NCI-H748 (cell line): ENCODE data around the gene CAPN11.
"Not testable (repeated sequence)": the region's sequence is repeated elsewhere in the genome, so short reads cannot be mapped to it uniquely, and the experiment has no call there.

ENCODE experiments used
- DNase-seq: peaks from one replicate; lab custom pipeline; 2025; ENCODE audit not compliant: unreplicated experiment; lab: John Stamatoyannopoulos, UW

Gene CAPN11

GRCh38 chr6:44179648-44180047 lies 21.0 kb downstream of the CAPN11 start:
- no peak for DNase-seq

- DNase-seq = no peak
Measured at GRCh38 chr6:44180406-44180805, 21.8 kb downstream of the CAPN11 start.

- DNase-seq = no peak
Measured at GRCh38 chr6:44180886-44181285, 22.3 kb downstream of the CAPN11 start.

- DNase-seq = not testable (repeated sequence)
Measured at GRCh38 chr6:44181784-44182183, 23.2 kb downstream of the CAPN11 start.

- DNase-seq = no peak
Measured at GRCh38 chr6:44182911-44183390, 24.3 kb downstream of the CAPN11 start.

GRCh38 chr6:44183783-44184182 lies 25.2 kb downstream of the CAPN11 start:
- no peak for DNase-seq

- peak; percentile 32 for DNase-seq
Measured at GRCh38 chr6:44185356-44185755, 26.7 kb downstream of the CAPN11 start.

- DNase-seq = no peak
Measured at GRCh38 chr6:44185953-44186634, 27.5 kb downstream of the CAPN11 start.

- no peak for DNase-seq
Measured at GRCh38 chr6:44186635-44187025, 28.0 kb downstream of the CAPN11 start.

GRCh38 chr6:44188819-44189218 lies 30.2 kb downstream of the CAPN11 start:
- DNase-seq = no peak

- DNase-seq = no peak
Measured at GRCh38 chr6:44189257-44189656, 30.6 kb downstream of the CAPN11 start.

GRCh38 chr6:44190715-44191114 lies 32.1 kb downstream of the CAPN11 start:
- no peak for DNase-seq

- no peak for DNase-seq
Measured at GRCh38 chr6:44192428-44193041, 33.9 kb downstream of the CAPN11 start.

GRCh38 chr6:44193307-44193910 lies 34.8 kb downstream of the CAPN11 start:
- no peak for DNase-seq

- DNase-seq = no peak
Measured at GRCh38 chr6:44194326-44194725, 35.7 kb downstream of the CAPN11 start.

- not testable (repeated sequence) for DNase-seq
Measured at GRCh38 chr6:44196351-44196750, 37.7 kb downstream of the CAPN11 start.

GRCh38 chr6:44198684-44199083 lies 40.1 kb downstream of the CAPN11 start:
- no peak for DNase-seq

GRCh38 chr6:44199883-44200282 lies 41.3 kb downstream of the CAPN11 start:
- no peak for DNase-seq

GRCh38 chr6:44201200-44201599 lies 42.6 kb downstream of the CAPN11 start:
- no peak for DNase-seq

GRCh38 chr6:44201638-44202303 lies 43.2 kb downstream of the CAPN11 start:
- DNase-seq = no peak

GRCh38 chr6:44202332-44202971 lies 43.8 kb downstream of the CAPN11 start:
- no peak for DNase-seq
